ENCODE measurements around the gene APBB2.

The APBB2 gene

DNA sequence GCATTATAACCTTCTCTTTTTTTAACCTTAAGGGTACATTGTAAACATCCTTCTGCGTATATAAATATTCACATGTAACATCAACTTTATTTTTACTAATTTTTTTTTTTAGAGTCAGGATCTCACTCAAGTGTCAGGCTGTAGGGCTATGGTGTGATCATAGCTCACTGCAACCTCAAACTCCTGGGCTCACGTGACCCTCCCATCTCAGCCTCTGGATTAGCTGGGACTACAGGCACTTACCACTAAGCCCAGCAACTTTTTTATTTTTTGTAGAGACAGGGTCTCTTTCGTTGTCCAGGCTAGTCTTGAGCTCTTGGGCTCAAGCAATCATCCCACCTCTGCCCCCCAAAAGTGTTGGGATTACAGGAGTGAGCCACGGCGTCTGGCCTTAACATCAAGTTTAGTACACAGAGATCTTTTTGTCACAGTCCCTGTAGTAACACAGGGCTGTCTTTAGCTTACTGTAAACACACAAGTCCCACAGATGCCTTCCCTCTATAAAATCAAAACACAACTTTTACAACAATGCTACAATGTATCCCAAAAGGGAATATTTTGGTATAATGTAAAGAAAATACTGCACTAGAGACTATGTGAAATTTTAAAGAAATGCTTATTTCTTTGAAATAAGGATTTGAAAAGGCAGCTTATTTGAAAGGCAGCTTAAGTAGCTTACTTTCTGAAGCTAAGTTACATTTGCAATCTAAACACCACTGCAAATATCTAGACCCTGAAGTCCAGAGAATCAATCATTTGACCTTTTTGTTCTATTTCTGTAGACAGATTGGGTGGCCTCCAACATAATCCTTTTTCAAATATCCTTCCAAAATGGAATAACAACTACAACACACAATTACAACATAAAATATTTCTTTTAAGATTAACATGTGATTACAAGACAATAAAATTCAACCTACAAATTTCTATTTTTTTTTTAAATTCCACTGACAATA is 116.0 kb downstream of the APBB2 start:
- no peak for DNase-seq (ENCODE audit: low read depth)

- DNase-seq (ENCODE audit: low read depth), result no peak
Measured at GRCh38 chr4:41095973-41096372, 118.4 kb downstream of the APBB2 start.

- no peak for DNase-seq (ENCODE audit: low read depth)
Measured at GRCh38 chr4:41095192-41095872, 119.0 kb downstream of the APBB2 start.

GRCh38 chr4:41092128-41092527 is 122.2 kb downstream of the APBB2 start:
- DNase-seq (ENCODE audit: low read depth), result no peak

DNA sequence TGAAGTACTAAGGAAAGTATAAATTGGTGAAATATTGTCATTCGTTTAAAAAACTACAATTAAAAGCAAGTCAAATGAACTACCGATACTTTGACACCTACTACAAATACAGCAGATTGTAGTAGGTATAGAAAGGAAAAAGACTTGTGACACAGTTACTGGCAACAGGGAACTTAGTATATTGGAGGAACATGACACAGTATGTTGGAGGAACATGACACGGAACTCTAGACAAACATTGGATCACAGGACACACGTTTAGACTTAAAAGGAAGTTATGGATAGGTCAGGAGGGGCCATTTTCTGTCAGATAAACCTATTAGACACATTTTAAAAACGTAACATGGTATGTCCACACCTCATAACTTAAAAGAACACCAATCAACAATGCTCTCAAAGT is 132.5 kb downstream of the APBB2 start:
- DNase-seq (ENCODE audit: low read depth), result no peak

- DNase-seq (ENCODE audit: low read depth), result no peak
Measured at GRCh38 chr4:41080976-41081375, 133.4 kb downstream of the APBB2 start.

- DNase-seq (ENCODE audit: low read depth), result no peak
Measured at GRCh38 chr4:41079881-41080560, 134.3 kb downstream of the APBB2 start.

- no peak for DNase-seq (ENCODE audit: low read depth)
Measured at GRCh38 chr4:41077628-41078027, 136.7 kb downstream of the APBB2 start.

DNA sequence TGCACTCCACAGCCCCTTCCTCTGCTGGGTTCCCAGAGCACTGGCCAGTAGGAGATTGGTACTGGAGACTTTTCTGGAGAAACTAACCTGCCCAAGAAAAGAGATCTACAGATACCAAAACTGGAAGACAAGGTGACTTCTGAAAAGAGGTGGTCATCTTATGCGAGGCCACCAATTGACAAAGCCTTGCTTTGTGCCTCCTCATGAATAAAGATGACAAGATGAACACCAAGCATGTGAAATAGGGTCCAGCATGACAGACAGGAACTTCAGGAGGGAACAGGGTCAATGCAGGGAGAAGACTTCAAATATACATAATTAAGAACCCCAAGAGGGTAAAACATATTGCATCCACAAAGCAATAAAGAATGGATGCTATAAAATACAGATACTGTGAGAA is 137.9 kb downstream of the APBB2 start:
- DNase-seq (ENCODE audit: low read depth), result no peak

DNA sequence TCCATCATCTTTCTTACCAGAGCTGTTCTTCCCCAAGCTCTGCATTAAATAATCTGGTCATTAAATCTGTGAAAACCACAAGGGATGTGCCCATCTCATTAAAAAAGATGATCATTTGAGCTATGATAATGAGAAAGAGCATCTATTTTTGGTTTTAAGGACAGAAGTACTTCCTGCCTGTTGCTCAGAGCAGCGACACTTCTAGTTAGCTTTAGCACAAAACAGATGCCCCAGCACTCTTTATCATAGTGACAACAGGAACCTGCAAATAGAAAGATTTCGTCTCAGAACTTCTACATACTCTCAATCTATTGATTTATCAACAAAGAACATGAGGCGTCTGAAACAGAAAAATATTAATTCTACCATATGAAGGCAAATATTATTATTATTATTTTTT is 140.1 kb downstream of the APBB2 start:
- DNase-seq (ENCODE audit: low read depth), result no peak

GRCh38 chr4:41072021-41072777 is 142.1 kb downstream of the APBB2 start:
- no peak for DNase-seq (ENCODE audit: low read depth)

GRCh38 chr4:41070516-41071281 is 143.6 kb downstream of the APBB2 start:
- DNase-seq (ENCODE audit: low read depth), result no peak

GRCh38 chr4:41069838-41070237 is 144.5 kb downstream of the APBB2 start:
- no peak for DNase-seq (ENCODE audit: low read depth)

DNA sequence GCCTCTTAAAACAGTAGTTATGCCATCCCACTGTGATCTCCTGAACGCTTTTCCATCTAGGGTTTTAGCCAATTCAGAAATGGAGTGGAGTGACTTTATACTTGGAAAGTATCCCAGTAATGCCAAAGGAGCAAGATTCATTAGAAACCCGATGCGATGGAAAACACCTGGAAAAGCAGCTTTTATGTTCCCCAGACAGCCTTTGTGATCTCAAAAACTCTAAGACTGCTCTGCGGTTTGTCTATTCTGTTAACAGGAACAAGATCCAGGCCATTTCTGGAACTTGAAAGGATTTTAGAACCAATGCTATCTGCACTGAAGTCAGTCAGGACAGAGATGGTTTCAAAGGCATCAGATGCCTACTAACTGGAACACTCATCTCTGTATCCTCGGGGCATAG is 145.1 kb downstream of the APBB2 start:
- no peak for DNase-seq (ENCODE audit: low read depth)

- no peak for DNase-seq (ENCODE audit: low read depth)
Measured at GRCh38 chr4:41067369-41067768, 147.0 kb downstream of the APBB2 start.

- DNase-seq (ENCODE audit: low read depth), result no peak
Measured at GRCh38 chr4:41066049-41066448, 148.3 kb downstream of the APBB2 start.

- no peak for DNase-seq (ENCODE audit: low read depth)
Measured at GRCh38 chr4:41065434-41066006, 148.8 kb downstream of the APBB2 start.

- DNase-seq (ENCODE audit: low read depth), result no peak
Measured at GRCh38 chr4:41064953-41065352, 149.4 kb downstream of the APBB2 start.

GRCh38 chr4:41061482-41062185 is 152.7 kb downstream of the APBB2 start:
- no peak for DNase-seq (ENCODE audit: low read depth)
